HG02678 (cell line): ENCODE measurements around the gene GPRASP3.

Source experiments
- ATAC-seq: cut with Tn5 transposase; IDR thresholded peaks from one replicate; pipeline ENCODE4 v1.9.1; 2021; ENCODE audit warnings: mild to moderate bottlenecking, moderate library complexity; ENCODE audit not compliant: unreplicated experiment

The GPRASP3 gene

GRCh38 chrX:102745857-102746584 is 25.5 kb downstream of the GPRASP3 start:
- no peak for ATAC-seq

DNA sequence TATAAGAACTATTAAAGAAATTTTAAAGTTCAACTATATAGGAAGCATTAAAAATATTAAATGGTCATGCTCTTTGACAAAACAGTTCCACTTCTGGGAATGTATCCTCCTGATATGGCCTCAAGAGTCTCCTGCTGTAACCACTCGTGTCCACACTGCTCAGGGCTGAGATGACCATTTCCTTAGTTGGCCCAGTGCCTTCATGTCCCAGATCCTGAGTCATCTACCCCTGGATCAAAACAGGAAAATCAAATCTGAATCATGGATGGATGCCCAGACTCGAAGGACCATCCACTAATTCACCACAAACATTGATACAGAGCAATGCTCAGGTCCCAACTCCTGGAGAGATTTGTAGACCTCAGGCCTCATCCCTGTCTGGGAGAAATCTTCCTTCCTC is 44.7 kb downstream of the GPRASP3 start:
- no peak for ATAC-seq

GRCh38 chrX:102765809-102766208 is 45.3 kb downstream of the GPRASP3 start:
- no peak for ATAC-seq

GRCh38 chrX:102767287-102767686 is 46.7 kb downstream of the GPRASP3 start:
- ATAC-seq: no peak

DNA sequence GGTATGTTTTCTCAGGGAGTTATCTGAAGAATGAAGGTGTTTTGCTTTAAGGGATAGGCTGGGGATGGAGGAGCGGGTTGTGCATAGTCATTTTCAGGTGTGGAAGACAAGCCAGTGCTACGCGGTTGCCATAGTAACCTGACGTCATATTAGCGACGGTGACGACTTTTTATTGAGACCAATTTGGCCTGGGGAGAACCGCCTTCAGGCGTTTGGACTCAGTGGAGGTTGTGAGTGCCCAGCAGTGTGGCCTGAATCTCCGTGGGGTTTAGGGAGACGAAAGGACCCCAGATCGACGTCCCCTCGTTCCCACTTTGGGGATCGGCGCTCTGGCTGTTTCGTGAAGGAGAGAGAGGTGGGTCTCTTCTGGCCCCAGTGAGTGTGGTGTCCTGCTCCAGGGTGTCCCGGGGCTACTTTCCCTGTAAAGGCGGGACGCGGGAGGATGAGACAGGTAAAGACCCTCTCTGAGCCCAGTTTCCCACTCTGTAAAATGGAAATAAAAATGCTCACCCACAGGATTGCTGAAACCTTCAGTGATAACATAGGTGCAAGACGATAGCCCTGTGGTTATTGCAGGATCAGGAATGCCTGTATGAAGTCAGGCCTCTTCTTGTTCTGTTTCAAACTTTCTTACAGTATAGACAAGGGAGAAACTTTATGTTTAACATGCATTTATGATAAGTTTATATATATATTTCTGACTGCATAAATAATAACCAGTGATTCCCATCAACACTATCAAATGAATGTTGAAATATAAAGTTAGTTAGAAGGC is 48.6 kb downstream of the GPRASP3 start:
- ATAC-seq: peak; percentile 98
